Measurements from ENCODE around the gene RASGRF2. TPM values are rescaled to one million over a fixed set of nuclear protein-coding genes. Genes with fewer than 3 reads are reported as not detected.

Gene RASGRF2
- total RNA-seq, 2 experiments from 2014 or later: 14.1 to 15.5 TPM

- ChIA-PET CTCF (interaction anchor here (0.6 to 2.1 kb wide), 3 partner anchors 12 to 327 kb away, joined by 3 to 7 read pairs (median 4); no protein-coding TSS in a partner anchor), POLR2A (interaction anchor here (0.5 kb wide), 1 partner anchor 156 kb away, joined by 10 read pairs; no protein-coding TSS in a partner anchor)
Measured at GRCh38 chr5:81182396-81183390, 222.5 kb downstream of the RASGRF2 start.

DNA sequence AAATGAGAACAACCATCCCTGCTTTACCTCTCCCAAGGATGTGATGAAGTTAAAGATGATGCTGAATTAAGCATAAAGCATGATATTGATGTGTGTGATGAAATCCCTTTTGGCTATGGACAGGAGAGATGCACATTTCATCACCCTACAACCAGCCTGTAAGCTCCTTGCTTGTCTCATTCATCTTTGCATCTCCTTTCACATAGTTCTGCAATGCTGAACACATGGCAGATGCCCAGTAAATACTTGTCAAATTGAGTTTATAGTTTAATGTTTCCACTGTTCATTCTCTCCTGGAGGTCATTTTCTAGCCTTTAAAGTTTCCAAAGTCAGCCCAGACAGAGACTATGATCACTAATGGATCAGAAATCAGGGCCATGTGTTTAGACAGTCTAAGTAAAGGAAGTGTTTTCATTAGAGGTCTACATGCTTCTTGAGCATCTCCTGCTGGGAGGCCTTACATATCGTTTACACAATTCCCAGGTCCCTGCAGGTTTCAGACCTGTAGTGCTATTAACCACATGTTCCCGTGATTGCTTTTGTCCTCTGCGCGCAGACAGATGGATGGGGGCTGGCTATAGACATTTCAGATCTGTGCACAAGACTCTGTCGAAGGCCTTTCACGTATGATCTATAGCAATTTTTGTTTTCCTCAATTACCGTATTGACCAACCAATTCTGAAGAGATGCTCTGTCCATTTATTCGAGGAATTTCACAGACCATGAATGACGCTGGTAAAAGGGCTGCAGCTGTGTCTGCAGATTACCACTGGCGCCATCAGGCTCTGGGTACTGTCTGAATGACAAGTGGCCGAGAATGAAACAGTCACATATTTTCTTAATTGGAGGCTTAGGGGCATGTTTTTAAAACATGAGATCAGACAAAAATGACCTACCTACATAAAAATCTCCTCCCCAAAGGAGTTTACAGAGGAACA, 223.9 kb downstream of the RASGRF2 start:
- POLR2A ChIA-PET: no interaction called here
- CTCF ChIA-PET: interaction anchor here (0.6 kb wide), 1 partner anchor 16 kb away, joined by 3 read pairs; no protein-coding TSS in a partner anchor

DNA sequence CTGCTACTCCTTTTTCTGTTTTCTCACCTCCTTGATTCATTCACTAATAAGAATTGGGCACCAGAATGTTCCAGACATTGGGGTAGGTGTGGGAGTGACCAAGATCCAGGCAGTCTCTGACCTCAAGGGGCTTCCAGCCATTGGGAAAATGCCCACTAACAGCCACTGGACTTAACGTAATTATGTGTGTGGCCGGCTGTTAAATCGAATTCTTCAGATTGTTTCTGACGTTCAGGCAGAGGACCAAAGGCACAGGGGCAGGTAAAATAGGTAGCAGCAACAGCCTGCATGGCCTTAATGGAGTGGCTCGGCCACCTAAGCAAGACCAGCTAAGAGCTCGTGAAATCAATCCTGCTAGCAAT, 224.6 kb downstream of the RASGRF2 start:
- ChIA-PET CTCF (interaction anchor here (0.6 kb wide), 1 partner anchor 15 kb away, joined by 3 read pairs; no protein-coding TSS in a partner anchor), POLR2A (no interaction called here)

DNA sequence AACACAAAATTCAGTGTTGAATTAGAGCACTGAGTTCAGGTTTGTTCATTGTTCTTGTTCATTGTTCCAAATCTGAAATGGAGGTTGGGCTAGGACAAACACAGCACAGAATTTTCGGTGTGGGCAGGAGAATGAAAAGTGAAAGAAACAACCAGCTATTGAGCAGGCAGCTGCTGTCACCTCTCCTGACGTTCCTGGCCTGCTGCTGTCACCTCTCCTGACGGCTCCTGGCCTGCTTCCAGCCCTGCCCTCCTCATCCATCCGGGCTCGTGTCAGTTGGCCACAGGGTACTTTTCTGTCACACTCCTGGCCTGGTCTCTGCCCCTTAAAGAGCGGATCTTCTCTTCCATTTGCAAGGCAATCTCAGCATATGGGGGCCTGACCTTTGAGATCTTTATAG, 227.7 kb downstream of the RASGRF2 start:
- ChIA-PET POLR2A (no interaction called here), CTCF (no interaction called here)

GRCh38 chr5:81188962-81189361, 228.8 kb downstream of the RASGRF2 start:
- ChIA-PET POLR2A (no interaction called here), CTCF (no interaction called here)

- POLR2A ChIA-PET: no interaction called here
- CTCF ChIA-PET: interaction anchor here (0.6 to 0.7 kb wide), 2 partner anchors 425 to 1000 kb away, joined by 3 read pairs; no protein-coding TSS in a partner anchor
Measured at GRCh38 chr5:81189875-81190498, 229.8 kb downstream of the RASGRF2 start.

DNA sequence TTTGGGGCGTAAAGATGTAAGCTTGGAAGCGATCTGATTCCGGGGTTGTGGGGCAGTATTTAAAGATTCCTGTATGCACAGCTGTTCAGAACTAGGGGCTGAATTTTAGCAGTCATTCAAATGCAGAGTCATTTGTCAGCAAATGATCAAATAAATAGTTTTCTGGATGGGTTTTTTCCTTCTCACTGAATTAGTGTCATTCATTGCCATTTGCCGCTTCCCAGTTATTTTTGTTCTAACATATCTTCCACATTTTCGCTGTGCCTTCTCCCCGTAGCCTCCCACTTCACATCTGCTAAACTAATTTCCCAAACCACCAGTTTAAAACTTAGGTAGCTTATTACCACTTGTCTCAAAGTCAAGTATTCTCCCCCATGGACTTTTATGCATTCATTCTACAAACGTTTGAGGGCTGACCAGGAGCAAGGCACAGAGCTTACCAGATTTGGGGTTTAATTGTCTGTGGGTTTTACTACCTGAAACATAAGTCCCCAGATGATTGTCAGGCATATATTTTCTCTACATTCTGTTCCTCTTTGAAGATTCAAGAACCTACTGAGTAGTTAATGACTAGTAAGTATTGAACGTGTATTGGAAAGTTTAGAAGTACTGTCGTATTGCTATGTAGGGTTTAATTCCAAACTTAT, 231.7 kb downstream of the RASGRF2 start:
- POLR2A ChIA-PET: no interaction called here
- CTCF ChIA-PET: interaction anchor here (0.6 to 1.1 kb wide), 2 partner anchors 412 to 520 kb away, joined by 3 read pairs; no protein-coding TSS in a partner anchor

GRCh38 chr5:81192373-81192750, 232.2 kb downstream of the RASGRF2 start:
- CTCF ChIA-PET: no interaction called here
- POLR2A ChIA-PET: no interaction called here

GRCh38 chr5:81194633-81195334, 234.6 kb downstream of the RASGRF2 start:
- ChIA-PET POLR2A (interaction anchor here (0.7 kb wide), 1 partner anchor 102 kb away, joined by 6 read pairs; no protein-coding TSS in a partner anchor), CTCF (interaction anchor here (0.7 to 2.2 kb wide), 12 partner anchors 9 to 509 kb away, joined by 3 to 8 read pairs (median 4); no protein-coding TSS in a partner anchor)

DNA sequence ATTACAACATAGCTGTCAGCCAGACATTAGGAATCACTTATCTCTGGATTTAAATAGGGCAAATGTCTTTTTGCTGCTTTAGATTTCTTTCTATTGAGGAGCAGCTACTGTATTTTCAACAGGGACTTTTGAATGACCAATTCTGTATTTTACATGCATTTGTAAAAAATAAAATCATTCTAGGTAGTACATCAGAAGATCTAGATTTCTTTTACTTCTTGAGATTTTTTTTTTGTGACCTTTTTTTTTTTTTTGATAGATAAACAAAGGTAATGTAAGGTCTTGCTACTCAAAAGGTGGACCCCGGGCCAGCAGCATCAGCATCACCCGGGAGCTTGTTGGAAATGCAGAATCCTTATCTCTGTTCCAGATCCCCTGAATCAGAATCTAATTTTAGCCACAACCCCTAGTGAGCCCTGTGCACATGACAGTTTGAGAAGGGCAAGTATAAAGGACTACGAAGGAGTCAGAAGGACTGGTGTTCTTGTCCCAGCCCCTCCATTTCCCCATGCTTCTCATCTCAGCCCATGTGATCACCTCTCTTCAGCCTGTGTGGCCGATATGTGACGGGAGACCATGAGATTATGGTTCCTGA, 235.3 kb downstream of the RASGRF2 start:
- ChIA-PET POLR2A (interaction anchor here (0.7 kb wide), 1 partner anchor 102 kb away, joined by 6 read pairs; no protein-coding TSS in a partner anchor), CTCF (interaction anchor here (0.7 to 2.2 kb wide), 13 partner anchors 10 to 509 kb away, joined by 3 to 8 read pairs (median 4); no protein-coding TSS in a partner anchor)

GRCh38 chr5:81202655-81203054, 242.5 kb downstream of the RASGRF2 start:
- CTCF ChIA-PET: no interaction called here
- POLR2A ChIA-PET: no interaction called here

DNA sequence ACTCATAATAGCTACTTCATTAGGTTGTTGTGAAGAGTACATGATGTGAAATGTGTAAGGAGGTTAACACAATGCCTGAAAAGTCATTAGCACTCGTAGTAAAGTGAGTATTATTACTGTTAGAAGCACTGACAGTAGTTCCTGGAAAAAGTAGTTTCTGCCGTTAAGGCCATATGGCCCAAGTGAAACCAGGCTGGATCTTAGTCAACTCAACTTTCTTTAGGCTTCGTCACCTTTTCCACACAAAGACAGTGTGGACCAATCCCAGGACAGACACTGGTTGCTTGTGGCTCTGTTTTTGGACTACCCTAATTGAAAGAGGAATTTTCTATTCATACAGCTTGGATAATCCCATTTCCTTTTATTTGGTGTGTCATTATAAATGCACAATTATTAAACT, 243.6 kb downstream of the RASGRF2 start:
- ChIA-PET CTCF (no interaction called here), POLR2A (no interaction called here)

DNA sequence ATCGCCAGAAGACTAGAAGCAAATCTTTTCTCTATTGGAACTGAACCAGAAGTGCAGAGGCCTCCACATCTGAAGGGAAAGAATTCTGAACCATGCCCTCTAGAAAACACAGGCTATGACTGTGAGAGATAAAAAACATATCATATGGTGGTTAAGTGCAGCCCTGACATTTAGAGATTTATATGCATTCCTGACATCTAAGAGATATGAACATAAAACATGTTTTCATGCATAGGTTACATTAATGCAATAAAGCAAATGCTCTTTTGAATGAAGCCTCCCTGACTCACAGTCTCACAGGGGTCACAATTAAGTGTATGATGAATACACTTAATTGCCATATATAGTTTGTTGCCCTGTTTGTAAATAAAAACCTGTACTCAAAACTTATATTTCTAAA, 244.0 kb downstream of the RASGRF2 start:
- ChIA-PET POLR2A (no interaction called here), CTCF (no interaction called here)

- POLR2A ChIA-PET: no interaction called here
- CTCF ChIA-PET: no interaction called here
Measured at GRCh38 chr5:81205058-81205457, 244.9 kb downstream of the RASGRF2 start.

DNA sequence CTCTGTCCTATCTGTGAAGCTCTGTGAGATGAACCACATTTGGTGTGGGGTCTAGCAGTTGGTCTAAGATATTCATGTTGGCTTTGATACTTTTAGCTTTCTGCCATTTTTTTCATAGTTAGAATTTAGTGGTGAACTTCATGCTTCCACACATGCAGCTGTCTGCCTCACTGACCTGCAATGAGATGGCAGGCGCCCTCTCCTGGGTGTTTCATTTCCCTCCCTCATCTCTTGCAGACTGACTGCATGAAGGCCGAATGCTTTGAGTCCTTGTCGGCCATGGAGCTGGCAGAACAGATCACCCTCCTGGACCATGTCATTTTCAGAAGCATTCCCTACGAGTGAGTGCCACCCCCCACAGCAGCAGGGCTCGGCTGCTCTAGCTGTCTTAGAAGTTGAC, 246.8 kb downstream of the RASGRF2 start:
- POLR2A ChIA-PET: no interaction called here
- CTCF ChIA-PET: interaction anchor here (1.4 kb wide), 1 partner anchor 12 kb away, joined by 7 read pairs; no protein-coding TSS in a partner anchor

DNA sequence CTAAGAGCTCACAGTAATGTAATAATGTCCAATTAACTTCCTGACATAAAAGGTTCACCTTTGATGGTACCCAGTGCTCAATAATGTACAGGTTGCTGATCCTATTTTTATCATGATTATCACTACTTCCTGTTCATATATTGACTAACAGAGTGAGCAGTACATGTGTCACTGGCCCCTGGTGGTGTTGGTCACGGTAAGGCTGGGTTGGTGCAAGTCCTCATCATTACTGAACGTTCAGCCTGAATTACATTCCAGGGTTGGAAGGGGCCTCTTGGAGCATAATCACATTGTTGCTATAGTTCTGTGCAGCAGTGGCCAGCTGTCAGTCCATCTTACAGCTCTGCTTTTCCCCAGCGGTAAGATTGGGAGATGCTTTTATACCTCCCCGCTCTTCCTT, 248.7 kb downstream of the RASGRF2 start:
- ChIA-PET POLR2A (no interaction called here), CTCF (interaction anchor here (0.6 kb wide), 1 partner anchor 40 kb away, joined by 4 read pairs; no protein-coding TSS in a partner anchor)

DNA sequence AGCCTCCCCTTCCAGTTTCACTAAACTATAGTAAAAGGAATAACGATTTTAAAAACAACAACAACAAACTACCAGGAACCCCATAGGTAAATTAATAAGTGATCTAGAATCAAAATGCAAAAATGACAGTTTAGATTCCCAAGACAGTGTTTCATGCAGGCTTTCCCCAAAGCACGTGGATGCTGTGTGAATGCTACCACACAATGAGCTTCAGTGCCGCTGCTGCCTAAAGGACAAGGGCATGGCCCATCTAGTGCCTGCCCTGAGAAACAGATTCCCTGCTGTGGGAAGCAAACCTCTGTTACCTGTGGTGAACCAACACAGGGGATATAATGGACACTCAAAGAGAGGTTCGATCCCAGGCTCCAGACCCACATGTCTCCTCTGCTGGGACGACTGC, 249.2 kb downstream of the RASGRF2 start:
- ChIA-PET CTCF (no interaction called here), POLR2A (no interaction called here)
